ENCODE results near the gene C22orf15. TPM values are rescaled to one million over a fixed set of nuclear protein-coding genes. Genes with fewer than 3 reads are reported as not detected.

Gene C22orf15, protein sequence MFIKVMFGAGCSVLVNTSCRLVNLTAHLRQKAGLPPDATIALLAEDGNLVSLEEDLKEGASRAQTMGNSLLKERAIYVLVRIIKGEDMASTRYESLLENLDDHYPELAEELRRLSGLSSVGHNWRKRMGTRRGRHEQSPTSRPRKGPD
- total RNA-seq = 1.8 and 2.2 TPM in 2 replicates

DNA sequence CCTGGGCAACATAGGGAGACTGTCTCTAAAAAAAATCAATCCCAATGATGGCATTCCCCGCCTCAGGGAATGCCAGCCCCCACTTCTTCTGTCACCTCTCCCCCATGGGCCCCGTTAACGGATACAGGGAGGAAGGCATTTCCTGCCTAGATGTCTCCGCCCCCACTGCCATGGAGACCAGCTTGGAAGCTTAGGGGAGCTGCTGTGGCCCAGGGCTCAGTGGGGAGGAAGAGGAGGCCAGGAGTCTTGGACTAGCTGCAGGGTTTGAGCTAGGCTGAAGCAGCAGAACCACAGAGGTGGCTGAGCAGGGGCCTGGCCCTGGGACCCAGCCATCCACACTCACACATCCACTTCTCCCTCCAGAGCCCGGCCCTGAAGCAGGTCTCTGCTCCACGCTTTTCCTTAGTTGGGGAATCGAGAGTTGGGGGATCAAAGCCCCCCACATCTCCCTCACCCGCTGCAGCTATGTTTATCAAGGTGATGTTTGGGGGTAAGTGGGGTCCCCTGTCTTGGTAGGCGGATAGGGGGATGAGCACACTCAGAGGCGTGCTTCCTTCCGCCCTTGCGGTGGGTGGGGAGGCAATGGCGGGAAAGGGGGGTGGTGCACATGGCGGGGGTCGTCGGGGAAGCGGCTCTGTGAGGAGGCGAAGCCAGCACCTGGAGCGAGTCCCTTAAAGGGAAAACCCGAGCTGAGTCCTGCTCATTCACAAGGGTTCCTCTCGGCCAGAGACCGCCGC is at the start of gene C22orf15:
TSS of gene C22orf15 (plus strand) at position 149 of the 737 bp plus-strand sequence. CDS start at position 466, 317 bp downstream.

DNA sequence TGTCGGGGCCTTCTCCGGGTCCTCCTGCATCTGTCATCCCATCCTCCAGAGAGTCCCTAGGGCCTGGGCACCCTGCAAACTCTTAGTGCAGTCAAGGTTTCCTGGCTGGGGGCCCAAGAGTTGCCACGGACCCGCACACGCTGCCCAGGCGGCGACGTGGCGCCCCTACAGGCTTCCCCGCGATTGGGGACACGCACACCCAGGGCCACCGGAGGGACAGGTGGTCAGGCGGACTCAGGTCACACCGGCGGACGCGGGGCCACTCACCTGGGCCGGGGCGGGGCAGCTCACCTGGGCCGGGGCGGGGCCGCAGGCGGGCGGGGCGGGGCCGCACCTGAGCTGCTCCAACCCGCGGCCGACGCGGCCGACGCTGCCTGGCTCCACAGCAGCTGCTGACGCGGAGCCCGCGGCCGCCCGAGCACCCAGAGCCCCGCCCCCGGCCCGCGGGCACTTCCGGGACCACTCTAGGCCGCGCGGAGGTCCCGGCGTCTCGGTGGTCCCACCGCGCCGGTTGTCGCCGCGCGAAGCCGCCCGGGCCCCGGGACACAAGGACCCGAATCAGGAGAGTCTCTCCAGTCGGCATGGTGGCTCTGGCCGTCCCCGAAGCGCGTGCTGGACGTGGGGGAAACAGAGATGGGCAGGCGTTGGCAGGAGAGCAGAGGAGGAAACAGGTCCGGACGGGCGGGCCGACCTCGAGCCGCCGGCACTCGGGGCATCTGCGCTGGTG is 11.9 kb upstream of the C22orf15 start, which contains the start of gene ZNF70:
TSS of gene ZNF70 (minus strand) at position 399 of the 727 bp plus-strand sequence. CDS start 5,972 bp downstream, outside the sequence.

DNA sequence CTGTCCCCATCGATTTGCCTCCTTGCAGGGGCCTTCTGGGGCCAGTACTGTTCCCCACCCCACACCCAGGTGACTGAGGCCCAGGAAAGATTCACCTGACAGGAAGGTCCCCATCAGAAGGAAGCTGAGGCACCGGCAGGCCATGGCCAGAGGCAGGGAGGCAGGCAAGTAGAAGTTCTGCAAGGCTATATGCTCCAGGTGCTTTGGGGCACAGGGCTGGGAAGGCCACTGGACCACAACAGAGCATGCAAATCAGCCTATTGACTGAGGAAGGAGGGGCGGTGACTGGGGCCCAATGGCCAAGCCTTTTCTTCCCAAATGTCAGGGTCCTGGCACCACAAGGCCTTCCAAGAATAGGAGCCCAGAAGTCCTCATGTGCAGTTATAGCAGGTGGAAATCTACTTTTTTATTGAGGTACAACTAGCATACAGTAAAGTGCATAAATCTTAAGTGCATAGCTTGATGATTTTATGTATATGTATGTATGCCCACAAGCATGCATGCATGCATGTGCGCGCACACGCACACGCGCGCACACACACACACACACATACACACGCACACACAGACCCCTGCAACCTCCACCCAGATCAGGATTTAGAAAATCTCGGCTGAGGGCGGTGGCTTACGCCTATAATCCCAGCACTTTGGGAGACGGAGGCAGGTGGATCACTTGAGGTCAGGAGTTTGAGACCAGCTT is 8.4 kb upstream of the C22orf15 start, which contains the start of gene VPREB3:
TSS of gene VPREB3 (minus strand) at position 206 of the 700 bp plus-strand sequence. CDS start at position 144, 62 bp downstream.

GRCh38 chr22:23767673-23768548 is 5.1 kb downstream of the C22orf15 start, which contains the start of gene CHCHD10:
TSS of gene CHCHD10 (minus strand) at chr22:23767972. CDS start at chr22:23767874, 98 bp downstream.

DNA sequence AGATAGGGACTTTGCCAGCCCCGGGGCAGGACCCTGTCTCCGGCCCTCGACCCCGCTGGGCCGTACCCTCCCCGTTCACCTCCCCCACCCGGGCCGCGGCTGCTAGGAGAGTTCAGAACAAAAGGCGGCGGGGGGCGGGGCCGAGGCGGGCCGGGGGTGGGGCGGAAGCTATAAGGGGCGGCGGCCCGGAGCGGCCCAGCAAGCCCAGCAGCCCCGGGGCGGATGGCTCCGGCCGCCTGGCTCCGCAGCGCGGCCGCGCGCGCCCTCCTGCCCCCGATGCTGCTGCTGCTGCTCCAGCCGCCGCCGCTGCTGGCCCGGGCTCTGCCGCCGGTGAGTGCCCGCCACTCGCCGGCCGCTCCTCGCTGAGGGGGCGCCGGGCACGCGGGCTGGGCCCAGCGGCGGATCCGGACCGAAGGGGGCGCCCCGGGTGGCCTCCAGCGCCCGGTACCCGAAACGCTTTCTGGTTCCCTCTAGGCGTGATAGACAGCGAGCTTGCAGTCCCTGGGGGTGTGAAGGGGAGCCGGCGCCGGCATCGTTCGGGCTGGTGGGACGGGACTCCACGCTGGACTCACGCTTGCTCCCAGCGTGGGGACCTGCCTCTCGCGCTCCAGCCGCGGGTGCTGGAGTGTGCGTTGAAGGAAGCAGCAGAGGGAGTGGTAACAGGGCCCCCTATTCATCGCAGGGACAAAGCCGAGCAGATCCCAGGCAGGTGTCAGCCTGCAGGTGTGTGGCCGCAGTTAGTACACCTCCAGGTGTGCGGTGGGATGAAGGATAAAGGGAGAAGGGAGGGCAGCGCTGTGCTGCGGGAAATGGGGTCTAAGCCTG is 10.1 kb downstream of the C22orf15 start, which contains the start of gene MMP11:
TSS of gene MMP11 (plus strand) at position 201 of the 825 bp plus-strand sequence. CDS start at position 223, 22 bp downstream.

DNA sequence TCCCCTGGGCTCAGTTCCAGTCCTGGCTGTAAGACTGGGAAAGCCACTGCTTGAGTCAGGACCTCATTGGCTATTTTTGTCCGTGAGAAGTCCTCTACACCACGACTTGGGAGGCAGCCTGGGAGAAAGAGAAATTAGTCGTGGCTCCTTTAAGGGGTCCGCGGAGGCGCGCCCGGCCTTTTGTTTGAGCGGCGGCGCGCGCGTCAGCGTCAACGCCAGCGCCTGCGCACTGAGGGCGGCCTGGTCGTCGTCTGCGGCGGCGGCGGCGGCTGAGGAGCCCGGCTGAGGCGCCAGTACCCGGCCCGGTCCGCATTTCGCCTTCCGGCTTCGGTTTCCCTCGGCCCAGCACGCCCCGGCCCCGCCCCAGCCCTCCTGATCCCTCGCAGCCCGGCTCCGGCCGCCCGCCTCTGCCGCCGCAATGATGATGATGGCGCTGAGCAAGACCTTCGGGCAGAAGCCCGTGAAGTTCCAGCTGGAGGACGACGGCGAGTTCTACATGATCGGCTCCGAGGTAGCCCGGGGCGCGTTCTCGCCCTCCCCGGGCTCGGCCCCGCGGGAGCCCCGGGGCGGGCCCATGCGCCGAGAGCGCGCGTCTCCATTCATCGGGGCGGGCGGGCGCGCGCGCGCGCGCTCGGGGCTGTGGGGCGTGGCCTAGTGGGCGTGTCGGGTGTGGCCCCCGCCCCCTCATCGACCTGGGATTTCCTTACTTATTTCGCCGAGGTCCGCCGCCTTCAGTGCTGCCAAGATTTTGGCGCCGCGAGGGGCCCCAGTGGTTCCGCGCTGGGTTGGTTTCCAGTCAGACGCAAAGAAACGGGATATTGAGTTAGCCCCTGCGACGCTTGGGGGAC is 24.2 kb downstream of the C22orf15 start, which contains the start of gene SMARCB1:
TSS of gene SMARCB1 (plus strand) at position 215 of the 848 bp plus-strand sequence. CDS start at position 419, 204 bp downstream.

Other genes starting within 250 kb of the C22orf15 start
- not detected in 2 replicates for gene IGLL1, start 182.7 kb upstream of the C22orf15 start, total RNA-seq
- gene DRICH1, start 130.7 kb upstream of the C22orf15 start, total RNA-seq = not detected in 2 replicates
- gene RGL4, start 72.0 kb upstream of the C22orf15 start, total RNA-seq = not detected in 2 replicates
- 6.8 and 10.4 TPM in 2 replicates for gene ZNF70, start 11.9 kb upstream of the C22orf15 start, total RNA-seq
- not detected in 2 replicates for gene VPREB3, start 8.6 kb upstream of the C22orf15 start, total RNA-seq
- gene CHCHD10, start 5.0 kb downstream of the C22orf15 start, total RNA-seq = 2.6 and 4.3 TPM in 2 replicates
- 15.6 and 16.9 TPM in 2 replicates for gene MMP11, start 9.9 kb downstream of the C22orf15 start, total RNA-seq
- 59.9 and 73.2 TPM in 2 replicates for gene SMARCB1, start 24.0 kb downstream of the C22orf15 start, total RNA-seq
- 0.16 and 0.36 TPM in 2 replicates for gene DERL3, start 76.0 kb downstream of the C22orf15 start, total RNA-seq
- 9.2 and 12.7 TPM in 2 replicates for gene SLC2A11, start 94.9 kb downstream of the C22orf15 start, total RNA-seq
- 121 and 141 TPM in 2 replicates for gene MIF, start 131.4 kb downstream of the C22orf15 start, total RNA-seq
- 0.16 and 3.3 TPM in 2 replicates for gene GSTT2B, start 198.2 kb downstream of the C22orf15 start, total RNA-seq
- gene DDTL, start 203.9 kb downstream of the C22orf15 start, total RNA-seq = 0.61 TPM in 1 of 2 replicates, not detected in the other
- gene DDT, start 211.5 kb downstream of the C22orf15 start, total RNA-seq = 48.4 and 59.9 TPM in 2 replicates
- gene GSTT2, start 217.1 kb downstream of the C22orf15 start, total RNA-seq = 0.16 and 2.3 TPM in 2 replicates
- gene GSTT4, start 242.5 kb downstream of the C22orf15 start, total RNA-seq = not detected in 2 replicates
- gene CABIN1, start 248.3 kb downstream of the C22orf15 start, total RNA-seq = 55.3 and 57.0 TPM in 2 replicates